CD4-positive, alpha-beta T cell (primary cell): Measurements from ENCODE around the gene LAMP5. TPM values are rescaled to one million over a fixed set of nuclear protein-coding genes. Genes with fewer than 3 reads are reported as not detected.

Experiments used
- ATAC-seq: fragments of 200-7000 bp; cut with Tn5 transposase; one replicate; pipeline ENCODE4 v1.10.0; 2022; ENCODE audit warnings: mild to moderate bottlenecking; ENCODE audit not compliant: poor library complexity
- CTCF ChIA-PET: fragments of 350-600 bp; sonication (Branson Sonifier 250); formaldehyde crosslinking; loops from one replicate; lab custom pipeline; 2021; ENCODE audit warnings: antibody characterized with exemption, inconsistent platforms; lab: Charles Lee
- POLR2A ChIA-PET: fragments of 350-600 bp; sonication (Branson Sonifier 250); formaldehyde crosslinking; loops from one replicate; lab custom pipeline; 2021; ENCODE audit warnings: antibody characterized with exemption, inconsistent platforms; lab: Charles Lee
- DNase-seq, 14 experiments: peaks; one replicate each; pipeline ENCODE4 v3.0.0-alpha.2; 2013 to 2020; ENCODE audit warnings: mixed read lengths in 2 of 14
- H3K27ac ChIP-seq, 2 donors: one replicate each; pipeline versions ENCODE4 v1.5.1 to v1.7.0; 2013; ENCODE audit warnings: low read length in 2 of 2, low read depth in 1 of 2, mild to moderate bottlenecking in 1 of 2
- H3K27me3 ChIP-seq, 2 experiments: 1 replicate in 1 of 2; 2 replicates in 1 of 2; pipeline versions ENCODE4 v1.6.1 to v1.7.0; 2013; ENCODE audit warnings: low read length in 2 of 2, control low read depth in 1 of 2, mild to moderate bottlenecking in 1 of 2, moderate library complexity in 1 of 2; ENCODE audit not compliant: insufficient read depth in 2 of 2, control insufficient read depth in 1 of 2
- H3K36me3 ChIP-seq: one replicate; pipeline ENCODE4 v1.6.1; 2013; ENCODE audit warnings: low read length, control low read depth; ENCODE audit not compliant: insufficient read depth
- H3K4me1 ChIP-seq: one replicate; pipeline ENCODE4 v1.6.1; 2013; ENCODE audit warnings: low read length, control low read depth; ENCODE audit not compliant: insufficient read depth
- H3K4me3 ChIP-seq: one replicate; pipeline ENCODE4 v1.5.1; 2013; ENCODE audit warnings: mild to moderate bottlenecking, low read length, moderate library complexity
- H3K9me3 ChIP-seq, 2 experiments: 1 replicate in 1 of 2; 2 replicates in 1 of 2; pipeline versions ENCODE4 v1.6.1 to v1.7.0; 2013; ENCODE audit warnings: low read length in 2 of 2, mild to moderate bottlenecking in 2 of 2, control low read depth in 1 of 2, moderate library complexity in 1 of 2; ENCODE audit not compliant: control insufficient read depth in 1 of 2, insufficient read depth in 1 of 2
- H3K27ac Mint-ChIP-seq: one replicate; pipeline ENCODE4 v1.8.0; 2020; ENCODE audit warnings: mixed read lengths
- H3K27me3 Mint-ChIP-seq: one replicate; pipeline ENCODE4 v1.8.0; 2021; ENCODE audit warnings: mixed read lengths
- H3K36me3 Mint-ChIP-seq: one replicate; pipeline ENCODE4 v1.8.0; 2021; ENCODE audit warnings: low read depth, mixed read lengths
- H3K4me1 Mint-ChIP-seq: one replicate; pipeline ENCODE4 v1.8.0; 2021; ENCODE audit warnings: low read depth, mixed read lengths
- H3K4me3 Mint-ChIP-seq: one replicate; pipeline ENCODE4 v1.8.0; 2020; ENCODE audit warnings: mild to moderate bottlenecking, mixed read lengths
- H3K9me3 Mint-ChIP-seq: one replicate; pipeline ENCODE4 v1.8.0; 2020; ENCODE audit warnings: mixed read lengths
- CTCF ChIP-seq: fragments of 200-600 bp; IDR thresholded peaks from one replicate; pipeline ENCODE4 v1.8.0; 2022; ENCODE audit warnings: antibody characterized with exemption, mild to moderate bottlenecking
- intact Hi-C, 2 experiments: fragments of 100-400 bp; cut with DNase I in 1 of 2; cut with micrococcal nuclease in 1 of 2; formaldehyde crosslinking; loops; one replicate each; pipeline versions ENCODE4 v1.15.1 to v1.9.0; 2023 to 2025; cut with DNase I, micrococcal nuclease
- total RNA-seq, 174 experiments: library from RNA in 2 of 174; stranded (reverse) in 2 of 174; gene quantifications; one replicate each; pipeline ENCODE4 v1.2.3 and lab custom pipeline; 2021 to 2026

The LAMP5 gene
- total RNA-seq, 2 experiments from 2014 or later: 0.11 TPM; not detected in 1

- CTCF ChIA-PET: no interaction called here
- H3K4me1 ChIP-seq: no peaks in the 10 kb centered on the region
- intact Hi-C loops: no loop called here
- Mint-ChIP-seq H3K36me3 (no peaks in the 10 kb centered on the region), H3K4me3 (no peak overlapping the region), H3K27me3 (no peaks in the 10 kb centered on the region), H3K9me3 (peaks cover 5% of the 10 kb centered on the region), H3K4me1 (no peaks in the 10 kb centered on the region), H3K27ac (no peak overlapping the region)
- no peaks in the 10 kb centered on the region for H3K9me3 ChIP-seq
- TF ChIP-seq CTCF: no peak
- H3K4me3 ChIP-seq: no peak overlapping the region
- H3K36me3 ChIP-seq: no peaks in the 10 kb centered on the region
- no peak for DNase-seq
- no peak overlapping the region for H3K27ac ChIP-seq
- POLR2A ChIA-PET: no interaction called here
- H3K27me3 ChIP-seq: no peaks in the 10 kb centered on the region
- ATAC-seq: no peak
Measured at GRCh38 chr20:9534025-9534424, 19.6 kb downstream of the LAMP5 start.

- H3K27ac Mint-ChIP-seq: no peak overlapping the region
- Histone ChIP-seq H3K9me3 (no peaks in the 10 kb centered on the region), H3K27ac (no peak overlapping the region), H3K36me3 (no peaks in the 10 kb centered on the region), H3K4me3 (no peak overlapping the region), H3K4me1 (no peaks in the 10 kb centered on the region), H3K27me3 (no peaks in the 10 kb centered on the region)
- CTCF ChIA-PET: no interaction called here
- DNase-seq (no peak), ATAC-seq (no peak)
- peaks cover 3% of the 10 kb centered on the region for H3K9me3 Mint-ChIP-seq
- POLR2A ChIA-PET: no interaction called here
- H3K4me1 Mint-ChIP-seq: no peaks in the 10 kb centered on the region
- no peak overlapping the region for H3K4me3 Mint-ChIP-seq
- no peaks in the 10 kb centered on the region for H3K36me3 Mint-ChIP-seq
- intact Hi-C loops: no loop called here
- H3K27me3 Mint-ChIP-seq: no peaks in the 10 kb centered on the region
- no peak for TF ChIP-seq CTCF
Measured at GRCh38 chr20:9535449-9535848, 21.1 kb downstream of the LAMP5 start.

GRCh38 chr20:9543214-9543613 lies 28.8 kb downstream of the LAMP5 start:
- Mint-ChIP-seq H3K9me3 (peaks cover 2% of the 10 kb centered on the region), H3K4me1 (no peaks in the 10 kb centered on the region), H3K36me3 (no peaks in the 10 kb centered on the region), H3K27ac (no peak overlapping the region), H3K4me3 (no peak overlapping the region), H3K27me3 (peaks cover 7% of the 10 kb centered on the region)
- Histone ChIP-seq H3K9me3 (no peaks in the 10 kb centered on the region), H3K4me3 (no peak overlapping the region), H3K36me3 (no peaks in the 10 kb centered on the region), H3K4me1 (no peaks in the 10 kb centered on the region), H3K27ac (no peak overlapping the region), H3K27me3 (no peaks in the 10 kb centered on the region)
- TF ChIP-seq CTCF: no peak
- DNase-seq (no peak), ATAC-seq (no peak)
- intact Hi-C loops: no loop called here
- ChIA-PET POLR2A (no interaction called here), CTCF (interaction anchor here (0.6 kb wide), 1 partner anchor 19 kb away, joined by 3 read pairs; no protein-coding TSS in a partner anchor)
